DMS114 treated with DMSO at 0.1 percent for 48 hours (cell line): Measurements from ENCODE around the gene RGL1.

ENCODE experiments used
- DNase-seq: peaks from one replicate; lab custom pipeline; 2025; ENCODE audit not compliant: unreplicated experiment; lab: John Stamatoyannopoulos, UW

RGL1 gene

DNA sequence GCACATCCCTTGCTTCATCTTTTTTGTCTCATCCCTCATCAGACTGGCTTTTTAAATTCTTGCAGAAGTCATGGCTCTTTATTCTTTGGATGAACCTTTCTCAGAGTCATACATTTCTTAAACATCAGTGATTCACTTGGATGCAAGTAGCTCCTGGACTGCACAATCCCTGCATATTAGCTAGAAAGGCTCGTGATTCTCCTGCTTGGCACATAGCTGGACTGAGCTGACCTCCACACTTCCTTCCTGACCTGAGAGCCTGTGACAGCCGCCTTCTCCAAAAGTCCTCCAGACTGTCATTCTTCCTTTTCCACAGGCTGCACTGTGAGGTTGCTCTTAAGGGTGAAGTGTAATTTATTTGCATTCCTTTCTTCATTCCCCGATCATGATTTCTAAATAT lies 109.4 kb downstream of the RGL1 start:
- no peak for DNase-seq

DNA sequence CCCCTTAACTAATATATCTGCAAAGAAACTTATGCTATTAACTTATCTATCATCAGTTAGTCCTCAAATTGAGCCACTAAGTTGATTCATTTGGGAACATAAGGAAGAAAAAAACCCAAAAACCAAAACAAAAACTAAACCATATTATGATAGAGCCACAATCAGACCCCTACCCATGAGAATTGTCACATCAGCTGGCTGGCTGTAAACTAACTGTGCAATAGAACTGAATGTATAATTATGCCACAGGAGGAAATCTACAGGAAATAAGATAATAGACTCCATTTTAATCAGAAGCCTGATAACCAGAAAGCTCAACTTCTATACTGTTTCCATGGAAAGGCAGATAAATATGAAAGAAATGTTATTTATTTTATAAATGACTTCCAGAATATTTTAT lies 110.0 kb downstream of the RGL1 start:
- no peak for DNase-seq

DNA sequence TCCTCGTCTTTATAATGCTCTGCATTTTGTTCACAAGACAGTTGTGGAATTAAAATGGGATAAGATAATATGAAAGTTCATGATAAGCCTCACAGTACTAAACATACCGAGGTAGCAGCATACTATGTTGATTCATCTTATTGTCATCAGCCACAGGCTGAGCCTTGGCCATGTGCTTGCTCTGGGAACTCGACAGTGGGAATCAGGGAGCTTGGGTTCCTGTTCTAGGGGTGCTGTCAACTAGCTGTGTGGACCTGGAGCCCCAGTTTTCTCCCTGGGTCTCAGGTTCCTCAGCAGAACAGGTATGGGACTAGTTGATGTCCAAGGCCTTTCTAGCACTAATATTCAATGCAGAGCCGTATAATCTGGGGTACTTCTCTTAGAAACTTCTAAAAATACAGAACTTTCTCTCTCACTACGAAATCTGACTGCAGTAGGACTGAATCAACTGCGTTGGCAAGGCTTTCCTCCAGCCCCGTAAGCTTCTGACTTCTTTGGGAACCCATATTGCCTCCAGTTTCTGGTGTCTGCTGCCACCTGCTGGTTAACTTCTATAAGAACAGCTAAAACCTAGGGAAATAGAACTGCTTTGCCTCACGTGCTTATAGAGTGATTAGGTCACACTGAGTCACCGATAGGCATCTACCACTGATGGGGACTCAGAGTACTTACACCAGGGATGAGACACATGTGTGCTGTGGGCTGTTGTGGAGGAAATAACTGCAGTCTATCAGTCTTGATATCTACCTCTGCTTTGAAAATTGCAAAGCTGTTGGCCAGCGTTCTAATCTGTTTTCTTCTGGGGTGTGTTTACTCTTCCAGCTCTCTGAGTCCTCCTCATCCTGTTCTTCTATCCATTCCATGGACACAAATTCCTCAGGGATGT lies 110.9 kb downstream of the RGL1 start:
- peak; percentile 69 for DNase-seq

DNA sequence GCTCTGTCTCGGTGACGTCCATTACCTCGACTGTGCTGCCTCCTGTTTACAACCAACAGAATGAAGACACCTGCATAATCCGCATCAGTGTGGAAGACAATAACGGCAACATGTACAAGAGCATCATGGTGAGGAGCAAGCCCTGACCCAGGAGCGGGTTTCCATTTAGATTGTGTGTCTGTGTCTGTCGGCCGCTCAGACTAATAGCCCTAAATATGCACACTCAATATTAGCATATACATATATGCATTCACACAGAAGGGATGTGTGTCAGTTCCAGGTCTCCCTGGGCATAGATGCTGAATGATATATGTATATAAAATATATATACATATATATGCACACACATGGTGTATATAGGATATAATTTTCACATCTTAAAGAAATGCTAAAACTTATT lies 111.7 kb downstream of the RGL1 start:
- DNase-seq = no peak

DNA sequence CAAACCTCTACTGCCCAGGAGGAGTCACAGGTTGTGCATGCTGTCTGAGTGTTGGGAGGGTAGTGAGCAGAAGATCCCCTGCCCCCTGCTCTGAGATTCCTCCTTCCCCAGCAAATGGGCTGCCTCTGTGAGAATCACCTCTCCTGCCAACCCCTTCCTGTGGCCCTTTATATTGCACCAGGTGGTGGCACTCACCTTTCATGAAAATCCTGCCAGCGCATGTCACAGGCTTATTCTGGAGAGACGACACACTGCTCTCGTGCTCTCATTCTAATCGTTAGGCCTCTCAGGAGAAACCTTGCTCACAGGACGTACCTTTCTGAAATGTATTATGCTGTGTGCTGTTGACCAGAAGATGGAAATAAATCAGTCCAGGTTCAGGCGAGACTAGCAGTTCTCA lies 113.7 kb downstream of the RGL1 start:
- no peak for DNase-seq

DNA sequence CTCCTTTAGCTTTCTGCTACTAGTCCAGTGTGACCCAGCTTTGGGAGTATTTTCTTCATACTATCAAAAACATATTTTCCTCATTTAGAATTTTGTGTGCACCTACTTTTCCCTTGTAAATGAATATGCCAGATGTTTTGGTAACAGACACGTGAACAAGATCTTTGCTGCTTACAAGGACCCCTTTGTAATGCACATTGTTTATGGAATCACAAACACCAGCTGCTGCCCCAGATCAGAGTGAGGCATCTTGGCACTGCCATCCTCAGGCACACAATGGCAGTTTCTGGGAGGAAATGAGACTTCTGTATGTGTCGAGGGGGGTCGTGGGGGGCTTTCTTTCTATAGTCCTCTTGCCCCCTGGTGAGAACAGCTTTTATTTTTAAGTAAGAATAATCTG lies 115.7 kb downstream of the RGL1 start:
- DNase-seq = no peak

DNA sequence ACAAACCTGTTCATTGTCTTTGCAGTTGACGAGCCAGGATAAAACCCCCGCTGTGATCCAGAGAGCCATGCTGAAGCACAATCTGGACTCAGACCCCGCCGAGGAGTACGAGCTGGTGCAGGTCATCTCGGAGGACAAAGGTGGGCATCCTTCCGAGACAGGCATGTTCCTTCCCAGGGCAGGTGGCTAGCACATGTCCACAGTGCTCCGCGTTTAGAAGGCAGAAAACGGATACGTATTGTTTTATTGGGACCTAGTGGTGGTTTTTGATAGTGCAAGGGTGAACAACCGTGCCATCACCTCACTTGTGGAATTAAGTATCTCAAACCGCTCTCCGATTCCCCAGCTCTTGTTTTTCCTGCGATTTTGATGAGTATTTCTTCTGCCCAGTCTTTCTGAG lies 117.3 kb downstream of the RGL1 start:
- DNase-seq = no peak

DNA sequence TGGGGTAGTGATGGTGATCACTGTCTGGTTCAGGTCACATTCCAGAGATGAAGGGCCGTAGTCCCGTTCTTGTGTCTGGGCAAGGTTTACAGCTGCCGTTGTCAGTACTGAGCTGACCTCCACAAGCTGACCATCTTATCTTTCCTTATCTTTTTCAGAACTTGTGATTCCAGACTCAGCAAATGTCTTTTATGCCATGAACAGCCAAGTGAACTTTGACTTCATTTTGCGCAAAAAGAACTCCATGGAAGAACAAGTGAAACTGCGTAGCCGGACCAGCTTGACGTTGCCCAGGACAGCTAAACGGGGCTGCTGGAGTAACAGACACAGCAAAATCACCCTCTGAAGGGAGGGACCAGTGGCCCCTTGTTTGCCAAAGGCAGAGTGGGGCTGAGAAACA lies 121.0 kb downstream of the RGL1 start:
- no peak for DNase-seq

DNA sequence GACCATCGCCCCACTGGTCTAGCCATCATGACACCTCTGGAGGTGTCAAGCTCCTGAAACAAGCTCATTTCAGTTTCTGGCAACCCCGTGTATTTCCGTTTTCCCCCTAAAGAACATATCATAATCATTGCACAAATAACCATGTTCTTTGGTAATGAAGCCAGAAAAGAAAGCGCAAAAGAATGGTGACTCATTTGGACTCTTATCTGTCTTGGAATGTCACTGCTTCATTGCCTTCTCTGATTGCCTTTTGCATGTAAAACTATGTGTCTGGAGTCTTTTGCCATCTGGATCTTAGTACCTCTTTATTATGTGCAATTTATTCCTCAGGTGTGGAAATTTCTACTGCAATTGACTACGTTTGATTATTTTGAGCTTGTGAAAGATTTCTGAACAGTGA lies 122.1 kb downstream of the RGL1 start:
- DNase-seq = no peak

DNA sequence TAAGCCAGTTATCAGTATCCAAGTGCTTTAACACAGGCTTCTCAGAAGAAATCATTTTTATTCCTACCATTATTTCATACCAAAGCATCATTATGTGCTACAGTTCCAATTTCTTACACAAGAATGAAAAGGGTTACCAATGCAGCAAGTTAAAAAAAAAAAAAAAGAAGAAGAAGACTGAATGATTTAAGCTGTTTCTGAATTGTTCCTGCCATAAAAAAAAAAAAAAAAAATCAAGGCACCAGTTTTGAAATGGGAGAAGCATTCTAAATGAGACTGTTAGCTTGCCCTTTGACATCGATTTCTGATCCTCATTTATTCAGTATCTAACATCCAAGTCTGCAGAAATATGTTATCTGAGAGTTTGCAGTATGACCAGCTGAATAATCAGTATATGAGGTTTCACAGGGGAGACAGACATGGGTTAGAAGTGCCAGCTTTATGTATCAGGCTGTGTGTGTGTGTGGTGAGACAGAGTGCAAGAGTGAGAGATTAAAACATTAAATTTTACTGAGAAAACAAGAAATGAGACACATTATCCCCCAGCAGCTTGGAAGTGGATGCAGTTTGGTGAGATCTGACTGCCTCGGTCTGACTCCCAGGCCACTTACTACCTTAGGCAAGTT lies 126.8 kb downstream of the RGL1 start:
- DNase-seq = no peak

DNA sequence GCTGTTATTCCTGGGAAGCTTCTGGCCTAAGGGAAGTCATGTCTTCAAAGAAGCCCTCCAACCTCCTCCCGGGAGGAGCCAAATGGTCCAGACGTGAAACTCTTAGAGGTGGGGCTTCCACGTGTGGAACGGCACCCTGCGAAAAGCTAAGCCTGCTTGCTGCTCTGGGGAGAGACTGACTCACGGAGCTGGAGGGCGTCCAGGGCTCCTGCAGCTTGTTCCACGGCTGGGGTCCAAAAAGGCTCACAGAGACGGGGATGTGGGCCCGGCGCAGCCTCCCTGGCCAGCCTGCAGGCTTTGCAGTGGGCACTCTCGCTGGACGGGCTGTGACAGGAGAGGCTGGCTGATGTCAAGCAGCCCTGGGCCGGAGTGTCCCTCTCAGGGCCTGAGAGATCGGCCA lies 127.5 kb downstream of the RGL1 start:
- DNase-seq = no peak

DNA sequence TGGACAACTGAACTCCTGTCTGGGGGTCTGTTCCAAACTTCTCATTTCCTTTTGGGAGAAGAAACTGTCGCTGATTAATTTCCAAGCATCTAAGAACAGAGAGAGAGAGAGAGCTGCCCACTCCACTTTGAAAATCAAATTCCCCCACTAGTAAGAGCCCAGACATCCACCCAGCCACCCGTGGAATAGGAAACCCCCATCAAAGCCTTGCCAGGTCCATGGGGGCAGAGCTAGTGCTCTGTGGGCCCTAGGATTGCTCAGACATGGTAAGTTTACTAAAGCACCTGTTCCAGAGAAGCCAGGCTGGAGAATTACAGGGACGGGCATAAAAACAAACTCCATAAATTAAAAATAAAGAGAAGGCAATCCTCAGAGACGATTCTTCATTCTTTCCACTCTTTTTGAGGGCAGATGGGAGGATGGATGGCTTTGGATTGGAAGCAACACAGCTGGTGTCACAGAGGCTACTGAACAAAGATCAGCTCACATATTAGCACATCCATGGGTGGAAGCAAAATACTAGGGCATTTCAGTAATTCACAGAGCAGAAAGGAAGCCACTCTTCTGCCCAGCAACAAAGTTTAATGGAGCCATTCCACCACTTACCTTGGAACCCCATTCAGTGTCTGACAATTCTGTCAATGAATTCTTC lies 128.7 kb downstream of the RGL1 start:
- no peak for DNase-seq

DNA sequence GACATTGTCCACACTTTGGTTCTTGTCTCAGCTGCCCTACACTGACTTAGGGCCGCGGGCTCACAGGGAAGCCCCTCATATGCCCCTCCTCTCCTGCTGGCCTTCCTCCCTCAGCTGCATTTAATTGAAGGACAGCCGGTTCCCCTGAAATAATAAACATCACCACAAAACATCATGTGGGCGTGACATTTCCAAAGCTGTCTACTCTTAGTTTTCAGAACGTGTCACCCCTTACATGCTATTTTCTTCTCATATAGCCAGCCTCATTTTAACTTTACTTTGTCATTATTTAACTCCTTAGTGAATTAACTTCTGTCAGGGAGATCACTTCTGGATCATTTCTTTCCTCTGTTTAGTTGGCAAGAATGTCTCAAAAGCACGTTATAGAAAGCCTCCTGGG lies 129.4 kb downstream of the RGL1 start:
- DNase-seq = no peak

DNA sequence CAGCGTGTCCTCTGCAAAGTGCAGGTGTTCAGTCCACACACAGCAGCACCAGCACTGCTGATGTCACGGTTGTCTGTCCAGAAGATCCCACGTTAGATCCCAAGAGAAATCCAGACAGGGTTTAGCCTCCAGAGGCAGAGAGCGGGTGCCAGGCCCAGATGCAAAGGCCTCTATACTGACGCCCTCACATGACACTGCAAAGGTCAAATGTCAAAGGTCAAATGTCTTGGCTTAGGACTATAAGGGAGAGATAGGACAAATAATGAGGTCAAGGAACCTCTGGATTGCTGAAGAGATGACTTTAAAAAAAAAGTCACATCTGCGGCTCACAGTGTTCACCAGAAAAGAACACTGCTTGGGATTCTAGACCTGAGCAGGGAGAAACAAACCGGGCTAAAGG lies 131.1 kb downstream of the RGL1 start:
- DNase-seq = no peak

DNA sequence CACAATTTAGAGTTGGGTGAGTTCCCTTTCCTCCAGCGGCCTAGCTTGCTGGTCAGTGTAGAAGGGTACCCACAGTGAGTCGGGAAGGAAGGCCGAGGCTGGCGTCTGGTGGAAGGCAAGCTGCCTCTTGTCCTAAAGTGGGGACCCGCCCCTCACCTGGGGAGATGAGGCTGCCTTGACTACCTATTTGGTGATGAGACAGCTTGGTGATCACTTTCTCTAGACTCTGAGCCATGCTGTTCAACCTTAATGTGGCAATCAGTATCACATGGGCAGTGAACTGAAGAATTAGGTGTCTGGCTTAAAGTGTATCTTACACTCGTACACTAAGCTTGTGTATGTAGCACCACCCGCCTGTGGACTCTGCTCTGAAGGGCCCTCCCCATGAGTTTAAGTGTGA lies 131.9 kb downstream of the RGL1 start:
- no peak for DNase-seq

DNA sequence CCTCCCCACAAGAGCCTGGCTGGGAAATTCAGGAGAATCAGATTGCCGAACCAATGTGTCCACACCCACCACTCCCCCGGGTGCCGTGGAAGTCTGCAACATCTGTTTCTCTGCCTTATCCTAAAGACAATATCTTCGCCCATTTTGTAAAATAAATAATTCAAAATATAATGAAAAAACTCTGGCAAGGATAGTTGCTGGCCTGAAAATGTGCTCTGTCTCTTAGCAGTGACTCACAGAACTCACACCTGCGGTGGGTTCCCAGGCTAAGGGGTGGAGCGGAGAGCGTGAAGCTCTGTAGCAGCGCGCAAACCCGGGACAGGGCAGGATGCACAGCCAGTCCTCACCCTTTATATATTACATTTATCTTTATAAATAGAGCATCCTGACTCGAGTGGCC lies 132.7 kb downstream of the RGL1 start:
- no peak for DNase-seq

DNA sequence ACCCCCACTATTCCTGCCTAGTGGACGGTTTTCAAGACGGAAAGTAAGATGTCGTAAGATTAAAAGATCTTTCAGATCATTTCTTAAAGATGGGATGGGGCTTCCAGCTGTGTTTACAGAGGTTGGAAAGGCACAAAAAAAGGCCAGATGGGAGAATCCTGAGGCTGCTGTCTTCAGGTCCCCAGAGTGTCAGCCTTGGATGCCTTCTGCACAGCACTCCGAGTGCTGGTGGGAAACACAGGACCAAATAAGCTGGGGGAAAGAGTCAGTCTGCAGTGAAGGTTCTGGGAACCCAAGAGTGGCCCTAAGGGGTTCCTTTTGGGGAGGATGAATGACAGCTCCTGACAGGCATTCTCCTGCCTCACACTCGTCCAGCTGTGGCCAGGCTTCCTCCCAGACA lies 136.1 kb downstream of the RGL1 start:
- DNase-seq = no peak

DNA sequence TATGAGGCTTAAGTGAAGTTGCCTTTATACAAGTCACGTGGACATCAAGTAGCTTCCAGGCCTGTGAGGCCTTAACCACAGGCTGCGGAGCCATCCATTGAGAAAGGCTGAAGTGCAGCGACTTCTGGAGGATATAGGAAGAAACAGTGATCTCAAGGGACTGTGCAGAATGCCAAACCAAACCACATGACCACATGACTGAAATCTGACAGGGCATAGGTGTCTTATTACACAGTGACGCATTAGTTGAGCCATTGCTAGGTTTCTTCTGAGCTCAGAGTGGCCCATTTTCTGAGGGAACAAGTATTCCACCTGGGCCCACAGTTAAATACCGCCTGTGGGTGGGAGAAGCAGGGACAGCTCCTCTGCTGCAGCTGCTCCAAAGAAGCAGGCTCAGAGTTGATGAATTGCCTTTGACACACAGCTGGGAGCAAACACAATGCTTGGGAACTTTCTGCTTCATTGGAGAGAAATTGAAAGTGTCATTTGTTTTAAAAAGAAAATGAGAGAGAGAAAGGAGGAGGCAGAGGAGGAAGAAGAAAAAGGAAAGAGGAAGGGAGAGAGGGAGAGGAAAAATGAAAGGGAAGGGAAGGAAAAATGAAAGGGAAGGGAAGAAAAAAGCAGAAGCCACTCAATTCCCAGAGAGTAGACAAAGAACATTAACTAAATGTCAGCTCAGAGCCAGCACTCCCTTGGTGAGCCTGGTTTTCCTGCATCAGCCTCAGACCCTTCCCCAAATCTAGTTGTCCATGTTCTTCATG lies 138.2 kb downstream of the RGL1 start:
- DNase-seq = no peak

DNA sequence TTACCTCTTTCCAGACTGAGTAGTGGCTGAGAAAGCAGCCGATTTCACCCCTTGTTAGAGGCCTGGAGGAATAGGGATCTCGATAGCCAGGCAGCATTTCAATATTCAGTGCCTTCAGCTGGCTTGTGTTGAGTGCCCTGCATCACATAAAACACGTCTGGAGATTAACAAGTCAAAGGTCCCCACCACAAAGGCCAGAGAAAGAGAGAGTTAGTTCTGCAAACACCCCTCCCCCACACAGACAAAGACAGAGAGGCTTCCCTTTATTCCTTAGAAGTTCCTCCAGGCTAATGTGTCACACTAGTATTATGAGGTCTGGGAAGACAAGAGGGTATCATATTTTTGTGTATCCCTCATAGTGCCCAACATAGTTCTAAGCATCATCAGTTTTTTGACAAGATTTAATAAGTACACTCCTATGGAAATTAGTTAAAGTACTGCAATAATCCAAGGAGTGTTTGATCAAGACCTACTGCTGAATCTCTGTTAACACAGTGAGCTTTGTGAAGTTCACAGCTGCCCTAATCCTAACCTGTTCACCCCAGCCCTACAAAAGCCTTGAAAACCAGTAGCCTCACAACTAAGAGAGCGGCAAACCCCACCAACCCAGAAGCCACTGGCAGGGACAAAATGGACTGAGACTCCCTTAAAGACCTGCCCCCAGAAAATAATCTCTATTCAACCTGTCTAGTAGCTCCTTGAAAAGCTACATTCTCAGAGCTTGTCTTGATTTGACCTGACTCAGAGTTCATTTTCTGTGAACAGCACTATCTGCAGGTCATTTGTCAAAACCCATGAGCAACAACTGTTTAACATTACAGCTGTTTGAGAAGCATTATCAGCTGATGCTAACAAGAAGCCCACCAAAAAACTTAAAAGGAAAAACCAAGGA lies 140.8 kb downstream of the RGL1 start:
- DNase-seq = no peak

DNA sequence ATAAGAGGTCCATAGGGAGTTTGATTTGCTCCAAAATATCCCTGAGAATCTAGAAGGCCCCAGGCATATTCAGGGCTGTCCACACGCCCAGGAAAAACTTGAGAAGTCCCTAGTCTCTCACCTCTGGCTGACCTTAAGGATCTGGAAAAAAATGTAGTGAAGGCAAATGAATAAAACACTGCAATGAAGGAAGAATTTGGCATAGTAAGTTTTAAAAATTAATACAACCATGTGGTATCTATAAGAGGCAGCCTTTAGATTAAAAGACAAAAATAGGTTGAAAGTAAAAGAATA lies 141.3 kb downstream of the RGL1 start:
- no peak for DNase-seq

DNA sequence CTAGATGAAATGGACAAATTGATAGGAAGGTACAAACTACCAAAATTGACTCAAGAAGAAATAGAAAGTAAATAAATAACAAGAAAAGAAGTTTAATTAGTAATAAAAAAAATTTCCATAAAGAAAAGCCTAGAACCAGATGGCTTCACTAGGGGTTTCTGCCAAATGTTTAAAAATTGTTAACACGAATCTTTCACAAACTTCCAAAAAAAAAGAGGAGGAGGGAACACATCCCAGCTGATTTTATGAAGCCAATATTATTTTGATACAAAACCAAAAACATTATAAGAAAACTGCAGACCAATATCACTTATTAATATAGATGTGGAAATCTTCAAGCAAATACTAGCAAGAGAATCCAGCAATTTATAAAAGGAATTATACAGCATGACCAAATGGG lies 143.1 kb downstream of the RGL1 start:
- no peak for DNase-seq
